ENCODE measurements around the gene MED13.

- TF ChIP-seq CTCF (optimal IDR thresholded peaks at IDR 0.05 in 1 of 3, IDR thresholded peaks at IDR 0.05 in 1 of 3, conservative IDR thresholded peaks at IDR 0.05 in 1 of 3; ENCODE audit: extremely low read depth in 1 of 3, insufficient read depth in 2 of 3, low read length in 3 of 3) (no peak), EZH2 (IDR thresholded peaks at IDR 0.05; ENCODE audit: low read length) (no peak)
Measured at GRCh38 chr17:61903251-61903650, 161.8 kb downstream of the MED13 start.

All from keratinocyte (primary cell).